ENCODE results near the gene OR2W1.

GRCh38 chr6:28996844-28997510 lies 48.0 kb downstream of the OR2W1 start:
- TF ChIP-seq POLR2AphosphoS5 (IDR thresholded peaks at IDR 0.05): no peak
- TF ChIP-seq, protein P1, sequence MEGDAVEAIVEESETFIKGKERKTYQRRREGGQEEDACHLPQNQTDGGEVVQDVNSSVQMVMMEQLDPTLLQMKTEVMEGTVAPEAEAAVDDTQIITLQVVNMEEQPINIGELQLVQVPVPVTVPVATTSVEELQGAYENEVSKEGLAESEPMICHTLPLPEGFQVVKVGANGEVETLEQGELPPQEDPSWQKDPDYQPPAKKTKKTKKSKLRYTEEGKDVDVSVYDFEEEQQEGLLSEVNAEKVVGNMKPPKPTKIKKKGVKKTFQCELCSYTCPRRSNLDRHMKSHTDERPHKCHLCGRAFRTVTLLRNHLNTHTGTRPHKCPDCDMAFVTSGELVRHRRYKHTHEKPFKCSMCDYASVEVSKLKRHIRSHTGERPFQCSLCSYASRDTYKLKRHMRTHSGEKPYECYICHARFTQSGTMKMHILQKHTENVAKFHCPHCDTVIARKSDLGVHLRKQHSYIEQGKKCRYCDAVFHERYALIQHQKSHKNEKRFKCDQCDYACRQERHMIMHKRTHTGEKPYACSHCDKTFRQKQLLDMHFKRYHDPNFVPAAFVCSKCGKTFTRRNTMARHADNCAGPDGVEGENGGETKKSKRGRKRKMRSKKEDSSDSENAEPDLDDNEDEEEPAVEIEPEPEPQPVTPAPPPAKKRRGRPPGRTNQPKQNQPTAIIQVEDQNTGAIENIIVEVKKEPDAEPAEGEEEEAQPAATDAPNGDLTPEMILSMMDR (IDR thresholded peaks at IDR 0.05): no peak

All from prostate gland (tissue), 2 donors.